Fibroblast of lung (primary cell): ENCODE results near the gene DEPDC5. TPM values are rescaled to one million over a fixed set of nuclear protein-coding genes. Genes with fewer than 3 reads are reported as not detected.

Experiments
- DNase-seq, 2 donors: peaks; one replicate each; pipeline versions ENCODE4 v3.0.0 to v3.0.0-alpha.2; 2010; ENCODE audit warnings: low read depth in 2 of 2
- H2AFZ ChIP-seq: 2 replicates; pipeline ENCODE4 v1.5.1; 2012; ENCODE audit warnings: low read length, control low read depth, inconsistent platforms
- H3K27ac ChIP-seq: 2 replicates; pipeline ENCODE4 v1.5.1; 2011; ENCODE audit warnings: low read length, control low read depth; ENCODE audit not compliant: insufficient read depth
- H3K27me3 ChIP-seq: 2 replicates; pipeline ENCODE4 v1.5.1; 2011; ENCODE audit warnings: mild to moderate bottlenecking, low read length; ENCODE audit not compliant: control insufficient read depth, insufficient read depth
- H3K36me3 ChIP-seq: 2 replicates; pipeline ENCODE4 v1.5.1; 2011; ENCODE audit warnings: low read length; ENCODE audit not compliant: control insufficient read depth, insufficient read depth
- H3K4me1 ChIP-seq: 2 replicates; pipeline ENCODE4 v1.5.1; 2011; ENCODE audit warnings: low read length; ENCODE audit not compliant: control insufficient read depth, insufficient read depth; ENCODE audit errors: extremely low read depth
- H3K4me2 ChIP-seq: 2 replicates; pipeline ENCODE4 v1.5.1; 2011; ENCODE audit warnings: low read length, control low read depth; ENCODE audit not compliant: insufficient read depth; ENCODE audit errors: extremely low read depth
- H3K4me3 ChIP-seq, 4 experiments: fragments of 200-600 bp in 1 of 4; sonication (generic) in 1 of 4; replicated peaks in 1 of 4; 2 replicates each; pipeline ENCODE4 v1.5.1; 2011 to 2016; ENCODE audit warnings: low read length in 4 of 4, low read depth in 3 of 4, mild to moderate bottlenecking in 3 of 4, control low read depth in 2 of 4, inconsistent platforms in 1 of 4, mixed read lengths in 1 of 4; ENCODE audit not compliant: insufficient read depth in 1 of 4; ENCODE audit errors: control extremely low read depth in 1 of 4
- H3K79me2 ChIP-seq: 2 replicates; pipeline ENCODE4 v1.5.1; 2012; ENCODE audit warnings: mild to moderate bottlenecking, low read length, inconsistent platforms; ENCODE audit not compliant: control insufficient read depth, insufficient read depth
- H3K9ac ChIP-seq: 2 replicates; pipeline ENCODE4 v1.5.1; 2011; ENCODE audit warnings: mild to moderate bottlenecking, low read length, control low read depth; ENCODE audit not compliant: insufficient read depth
- H3K9me3 ChIP-seq: 2 replicates; pipeline ENCODE4 v1.5.1; 2012; ENCODE audit warnings: low read depth, low read length; ENCODE audit not compliant: control insufficient read depth, insufficient read depth
- H4K20me1 ChIP-seq: 2 replicates; pipeline ENCODE4 v1.5.1; 2011; ENCODE audit warnings: low read length; ENCODE audit not compliant: control insufficient read depth, insufficient read depth; ENCODE audit errors: extremely low read depth
- CTCF ChIP-seq, 2 donors: IDR thresholded peaks in 1 of 2; conservative IDR thresholded peaks in 1 of 2; 1 replicate in 1 of 2; 2 replicates in 1 of 2; pipeline ENCODE4 v1.5.1; 2011 to 2012; ENCODE audit warnings: low read length in 2 of 2, control low read depth in 1 of 2, inconsistent platforms in 1 of 2, low read depth in 1 of 2, mild to moderate bottlenecking in 1 of 2
- EZH2 ChIP-seq: IDR thresholded peaks from 2 replicates; pipeline ENCODE4 v1.5.1; 2012; ENCODE audit warnings: low read length, control low read depth, mild to moderate bottlenecking; ENCODE audit errors: missing control alignments
- polyA plus RNA-seq, 2 donors: library from polyadenylated mRNA; depleted of rRNA in 1 of 2; stranded (reverse) in 1 of 2; unstranded in 1 of 2; fragments of >200 nt; gene quantifications; 2 replicates each; pipeline ENCODE4 v1.2.1, GENCODE V29; 2011 to 2012; ENCODE audit warnings: missing spikeins in 1 of 2
- total RNA-seq: library from RNA; depleted of rRNA; stranded (reverse); fragments of >200 nt; gene quantifications from 2 replicates; pipeline ENCODE4 v1.2.1, GENCODE V29; 2014

Gene DEPDC5
- total and polyA plus RNA-seq, 2 donors (not counting 1 experiment from before 2014, with no cell fraction given) = 10.4 to 10.7 TPM

- peaks cover 23% of the 10 kb centered on the region for H3K4me1 ChIP-seq
- H3K4me2 ChIP-seq = no peak overlapping the region
- no peak for TF ChIP-seq EZH2
- TF ChIP-seq CTCF (conservative IDR thresholded peaks at IDR 0.05 in 1 of 2, IDR thresholded peaks at IDR 0.05 in 1 of 2; ENCODE audit: low read depth in 1 of 2, low read length in 2 of 2) = peak in 1 of 2 donors; percentile 18
- no peak overlapping the region for H3K27ac ChIP-seq
- H3K27me3 ChIP-seq = no peaks in the 10 kb centered on the region
- peaks cover 2% of the 10 kb centered on the region for H3K36me3 ChIP-seq
- no peak overlapping the region for H2AFZ ChIP-seq
- H3K79me2 ChIP-seq = peaks cover 75% of the 10 kb centered on the region
- H3K9me3 ChIP-seq = no peaks in the 10 kb centered on the region
- H3K4me3 ChIP-seq = peak overlapping the region in 2 of 4 experiments; percentile 95 to 96
- H4K20me1 ChIP-seq = peaks cover 2% of the 10 kb centered on the region
- DNase-seq = no peak
- no peak overlapping the region for H3K9ac ChIP-seq
These were observed 193.5 kb downstream of the DEPDC5 start for GRCh38 chr22:31947296-31947695.

GRCh38 chr22:31948002-31948401 is 194.2 kb downstream of the DEPDC5 start:
- peaks cover 2% of the 10 kb centered on the region for H4K20me1 ChIP-seq
- H3K9me3 ChIP-seq = no peaks in the 10 kb centered on the region
- peaks cover 28% of the 10 kb centered on the region for H3K4me1 ChIP-seq
- TF ChIP-seq EZH2 (no peak), CTCF (conservative IDR thresholded peaks at IDR 0.05 in 1 of 2, IDR thresholded peaks at IDR 0.05 in 1 of 2; ENCODE audit: low read depth in 1 of 2, low read length in 2 of 2) (no peak)
- no peak overlapping the region for H3K9ac ChIP-seq
- no peak overlapping the region for H3K4me2 ChIP-seq
- H2AFZ ChIP-seq = no peak overlapping the region
- H3K4me3 ChIP-seq = no peak overlapping the region
- peaks cover 2% of the 10 kb centered on the region for H3K36me3 ChIP-seq
- peak overlapping the region; percentile 11 for H3K27ac ChIP-seq
- H3K27me3 ChIP-seq = no peaks in the 10 kb centered on the region
- no peak for DNase-seq
- peaks cover 80% of the 10 kb centered on the region for H3K79me2 ChIP-seq

- Histone ChIP-seq H3K36me3 (peaks cover 2% of the 10 kb centered on the region), H3K27ac (no peak overlapping the region), H3K27me3 (no peaks in the 10 kb centered on the region), H3K79me2 (peaks cover 94% of the 10 kb centered on the region), H3K4me2 (no peak overlapping the region), H3K9me3 (no peaks in the 10 kb centered on the region), H2AFZ (no peak overlapping the region), H3K4me1 (peaks cover 31% of the 10 kb centered on the region), H4K20me1 (peaks cover 4% of the 10 kb centered on the region), H3K4me3 (no peak overlapping the region), H3K9ac (no peak overlapping the region)
- DNase-seq = no peak
- TF ChIP-seq CTCF (conservative IDR thresholded peaks at IDR 0.05 in 1 of 2, IDR thresholded peaks at IDR 0.05 in 1 of 2; ENCODE audit: low read depth in 1 of 2, low read length in 2 of 2) = no peak
- TF ChIP-seq EZH2 = no peak
These were observed 196.4 kb downstream of the DEPDC5 start for GRCh38 chr22:31950226-31950625.
